Measurements from ENCODE around the gene HMGB2.

HMGB2 gene

DNA sequence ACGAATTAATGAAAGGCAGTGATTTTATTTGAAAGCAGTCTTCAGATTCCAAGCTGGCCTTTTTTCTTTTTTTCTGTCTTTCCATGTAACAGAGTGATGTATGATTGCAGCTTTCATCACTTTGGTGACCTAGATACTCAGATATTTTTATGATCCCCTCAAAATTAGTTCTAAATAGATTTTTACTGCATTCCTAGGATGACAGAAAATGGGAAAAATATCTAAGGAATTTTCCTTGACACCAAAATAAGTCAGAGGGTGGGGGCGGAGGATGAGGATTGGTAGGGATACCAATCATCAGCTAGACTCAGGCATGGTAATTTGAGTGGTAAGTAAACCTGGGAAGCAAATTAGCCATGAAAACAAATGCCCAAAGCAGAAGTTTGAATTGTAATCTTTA is 11.9 kb upstream of the HMGB2 start:
- TF ChIP-seq, protein P1, sequence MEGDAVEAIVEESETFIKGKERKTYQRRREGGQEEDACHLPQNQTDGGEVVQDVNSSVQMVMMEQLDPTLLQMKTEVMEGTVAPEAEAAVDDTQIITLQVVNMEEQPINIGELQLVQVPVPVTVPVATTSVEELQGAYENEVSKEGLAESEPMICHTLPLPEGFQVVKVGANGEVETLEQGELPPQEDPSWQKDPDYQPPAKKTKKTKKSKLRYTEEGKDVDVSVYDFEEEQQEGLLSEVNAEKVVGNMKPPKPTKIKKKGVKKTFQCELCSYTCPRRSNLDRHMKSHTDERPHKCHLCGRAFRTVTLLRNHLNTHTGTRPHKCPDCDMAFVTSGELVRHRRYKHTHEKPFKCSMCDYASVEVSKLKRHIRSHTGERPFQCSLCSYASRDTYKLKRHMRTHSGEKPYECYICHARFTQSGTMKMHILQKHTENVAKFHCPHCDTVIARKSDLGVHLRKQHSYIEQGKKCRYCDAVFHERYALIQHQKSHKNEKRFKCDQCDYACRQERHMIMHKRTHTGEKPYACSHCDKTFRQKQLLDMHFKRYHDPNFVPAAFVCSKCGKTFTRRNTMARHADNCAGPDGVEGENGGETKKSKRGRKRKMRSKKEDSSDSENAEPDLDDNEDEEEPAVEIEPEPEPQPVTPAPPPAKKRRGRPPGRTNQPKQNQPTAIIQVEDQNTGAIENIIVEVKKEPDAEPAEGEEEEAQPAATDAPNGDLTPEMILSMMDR (conservative IDR thresholded peaks at IDR 0.05; ENCODE audit: low read depth, low read length) = no peak
- no peaks in the 10 kb centered on the region for H3K79me2 ChIP-seq (ENCODE audit: insufficient read depth, low read depth)
- H2AFZ ChIP-seq (ENCODE audit: low read depth) = no peak overlapping the region
- no peaks in the 10 kb centered on the region for H3K36me3 ChIP-seq (ENCODE audit: insufficient read depth)
- no peaks in the 10 kb centered on the region for H3K4me1 ChIP-seq (ENCODE audit: low read depth, poor library complexity, severe bottlenecking)
- H3K4me3 ChIP-seq (IDR thresholded peaks at IDR 0.05; ENCODE audit: insufficient read depth, low read depth, low read length) = no peak overlapping the region
- H3K9ac ChIP-seq = no peak overlapping the region
- no peak overlapping the region for H3K4me2 ChIP-seq
- H3K27ac ChIP-seq = no peak overlapping the region
- H3K27me3 ChIP-seq (ENCODE audit: insufficient read depth, low read depth) = no peaks in the 10 kb centered on the region
- H4K20me1 ChIP-seq (ENCODE audit: insufficient read depth) = no peaks in the 10 kb centered on the region

DNA sequence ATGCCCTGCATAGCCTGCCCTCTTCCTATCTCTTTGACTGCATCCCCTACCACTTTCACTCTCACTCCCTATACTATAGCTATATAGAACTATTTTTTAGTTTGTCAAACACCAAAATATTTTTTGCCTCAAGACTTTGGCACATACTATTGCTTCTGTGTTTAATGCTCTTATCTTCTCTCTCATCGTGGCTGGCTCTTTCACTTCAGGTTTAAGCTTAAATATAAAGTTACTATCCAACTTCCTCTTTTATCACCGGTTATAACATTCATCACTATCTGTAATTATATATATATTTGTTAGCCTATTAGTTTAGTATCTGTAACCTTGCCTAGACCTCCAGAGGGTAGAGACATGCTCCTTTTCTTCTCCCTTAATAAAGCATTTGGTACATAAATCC is 11.5 kb upstream of the HMGB2 start:
- H4K20me1 ChIP-seq (ENCODE audit: insufficient read depth) = no peaks in the 10 kb centered on the region
- H3K9ac ChIP-seq = no peak overlapping the region
- no peak overlapping the region for H3K4me2 ChIP-seq
- no peaks in the 10 kb centered on the region for H3K36me3 ChIP-seq (ENCODE audit: insufficient read depth)
- no peak overlapping the region for H3K4me3 ChIP-seq (IDR thresholded peaks at IDR 0.05; ENCODE audit: insufficient read depth, low read depth, low read length)
- H3K79me2 ChIP-seq (ENCODE audit: insufficient read depth, low read depth) = no peaks in the 10 kb centered on the region
- H3K4me1 ChIP-seq (ENCODE audit: low read depth, poor library complexity, severe bottlenecking) = no peaks in the 10 kb centered on the region
- H3K27me3 ChIP-seq (ENCODE audit: insufficient read depth, low read depth) = no peaks in the 10 kb centered on the region
- no peak overlapping the region for H3K27ac ChIP-seq
- TF ChIP-seq, protein P1 (conservative IDR thresholded peaks at IDR 0.05; ENCODE audit: low read depth, low read length) = no peak
- no peak overlapping the region for H2AFZ ChIP-seq (ENCODE audit: low read depth)

DNA sequence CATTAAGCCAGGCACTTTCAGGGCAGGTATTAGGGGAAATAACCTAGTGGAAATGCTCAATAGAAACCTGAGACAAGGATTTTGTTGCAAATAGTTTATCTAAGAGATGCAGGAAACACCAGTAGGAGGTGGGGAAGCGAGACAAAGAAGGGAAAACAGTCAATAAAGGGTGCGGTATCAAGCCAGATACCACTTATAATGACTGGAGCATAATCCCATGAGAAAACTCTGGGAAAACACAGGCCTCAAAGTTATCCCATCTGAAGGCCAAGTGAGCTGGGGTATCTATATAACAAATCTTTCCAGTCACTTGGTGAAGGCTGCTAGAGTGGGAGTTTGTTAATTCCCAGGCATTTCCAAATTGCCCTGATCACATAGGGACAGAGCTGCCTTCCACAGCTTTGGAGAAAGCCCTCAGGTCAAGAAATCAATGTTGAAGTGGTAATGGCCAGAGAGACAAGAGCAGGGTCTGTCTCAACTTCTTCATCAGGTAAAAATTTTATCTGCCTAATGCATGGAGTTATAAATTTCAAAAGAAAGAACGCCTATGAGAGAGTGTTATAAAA is 9.8 kb upstream of the HMGB2 start:
- Histone ChIP-seq H3K79me2 (ENCODE audit: insufficient read depth, low read depth) (no peaks in the 10 kb centered on the region), H3K4me2 (no peak overlapping the region), H4K20me1 (ENCODE audit: insufficient read depth) (no peaks in the 10 kb centered on the region), H3K9ac (no peak overlapping the region), H3K4me3 (IDR thresholded peaks at IDR 0.05; ENCODE audit: insufficient read depth, low read depth, low read length) (no peak overlapping the region), H3K27ac (no peak overlapping the region), H3K27me3 (ENCODE audit: insufficient read depth, low read depth) (no peaks in the 10 kb centered on the region), H3K36me3 (ENCODE audit: insufficient read depth) (no peaks in the 10 kb centered on the region), H2AFZ (ENCODE audit: low read depth) (no peak overlapping the region), H3K4me1 (ENCODE audit: low read depth, poor library complexity, severe bottlenecking) (no peaks in the 10 kb centered on the region)
- TF ChIP-seq, protein P1 (conservative IDR thresholded peaks at IDR 0.05; ENCODE audit: low read depth, low read length) = no peak

DNA sequence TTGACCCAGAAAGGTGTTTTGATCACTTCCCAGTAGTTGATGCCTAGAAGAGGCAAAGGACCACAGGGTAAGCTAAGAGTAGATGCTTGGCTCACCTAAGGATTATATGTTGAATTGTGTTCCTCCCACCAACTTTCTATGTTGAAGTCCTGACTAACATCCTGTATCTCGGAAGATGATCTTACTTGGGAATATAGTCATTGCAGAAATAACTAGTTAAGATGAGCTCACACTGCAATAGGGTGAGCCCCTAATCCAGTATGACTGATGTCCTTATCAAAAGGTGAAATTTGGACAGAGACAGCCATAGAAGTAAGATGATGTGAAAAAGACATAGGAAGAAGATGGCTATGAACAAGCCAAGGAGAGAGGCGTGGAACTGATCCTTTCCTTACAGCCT is 3.3 kb upstream of the HMGB2 start:
- H3K27ac ChIP-seq = no peak overlapping the region
- TF ChIP-seq, protein P1 (conservative IDR thresholded peaks at IDR 0.05; ENCODE audit: low read depth, low read length) = no peak
- peaks cover 5% of the 10 kb centered on the region; the same call in 1 of the 2 replicates for H4K20me1 ChIP-seq (ENCODE audit: insufficient read depth)
- H3K9ac ChIP-seq = no peak overlapping the region
- H3K79me2 ChIP-seq (ENCODE audit: insufficient read depth, low read depth) = peaks cover 34% of the 10 kb centered on the region
- H3K4me1 ChIP-seq (ENCODE audit: low read depth, poor library complexity, severe bottlenecking) = peaks cover 30% of the 10 kb centered on the region
- no peak overlapping the region for H3K4me3 ChIP-seq (IDR thresholded peaks at IDR 0.05; ENCODE audit: insufficient read depth, low read depth, low read length)
- no peak overlapping the region for H2AFZ ChIP-seq (ENCODE audit: low read depth)
- no peak overlapping the region for H3K4me2 ChIP-seq
- peaks cover 7% of the 10 kb centered on the region; the same call in 1 of the 2 replicates for H3K36me3 ChIP-seq (ENCODE audit: insufficient read depth)
- H3K27me3 ChIP-seq (ENCODE audit: insufficient read depth, low read depth) = no peaks in the 10 kb centered on the region

All from KMS-11 (cell line).